HEK293T (cell line): ENCODE results near the gene ITPKC.

ENCODE experiments used
- CTCF ChIA-PET: fragments of 350-600 bp; formaldehyde crosslinking; extraction: SDS; loops from one replicate; lab custom pipeline; 2021; ENCODE audit warnings: antibody characterized with exemption, inconsistent platforms; lab: Yijun Ruan, JAX
- POLR2A ChIA-PET: fragments of 350-600 bp; formaldehyde crosslinking; extraction: SDS; loops from one replicate; lab custom pipeline; 2020; ENCODE audit warnings: antibody characterized with exemption, inconsistent platforms; lab: Yijun Ruan, JAX
- DNase-seq: peaks from one replicate; pipeline ENCODE4 v3.0.0; 2012; ENCODE audit warnings: mixed read lengths; ENCODE audit errors: extremely low spot score
- ARNT ChIP-seq: fragments of 450-650 bp; IDR thresholded peaks from 2 replicates; pipeline ENCODE4 v1.6.1; 2017; ENCODE audit warnings: mild to moderate bottlenecking
- BHLHE40 ChIP-seq: fragments of 450-650 bp; IDR thresholded peaks from 2 replicates; pipeline ENCODE4 v1.6.1; 2016; ENCODE audit warnings: mild to moderate bottlenecking, moderate library complexity, borderline replicate concordance
- CTBP1 ChIP-seq: fragments of 450-650 bp; IDR thresholded peaks from 2 replicates; pipeline ENCODE4 v1.6.1; 2016; ENCODE audit warnings: borderline replicate concordance
- ELF4 ChIP-seq: fragments of 450-650 bp; IDR thresholded peaks from 2 replicates; pipeline ENCODE4 v1.6.1; 2017; ENCODE audit warnings: antibody characterized with exemption
- FOXA1 ChIP-seq: fragments of 450-650 bp; IDR thresholded peaks from 2 replicates; pipeline ENCODE4 v1.6.1; 2016; ENCODE audit warnings: mild to moderate bottlenecking
- FOXK2 ChIP-seq: fragments of 450-650 bp; IDR thresholded peaks from 2 replicates; pipeline ENCODE4 v1.6.1; 2016; ENCODE audit warnings: mild to moderate bottlenecking
- FOXM1 ChIP-seq: fragments of 450-650 bp; IDR thresholded peaks from 2 replicates; pipeline ENCODE4 v1.6.1; 2017; ENCODE audit warnings: mild to moderate bottlenecking, borderline replicate concordance
- HDGF ChIP-seq: fragments of 450-650 bp; IDR thresholded peaks from 2 replicates; pipeline ENCODE4 v1.6.1; 2017; ENCODE audit warnings: antibody characterized with exemption, borderline replicate concordance
- L3MBTL2 ChIP-seq: fragments of 450-650 bp; conservative IDR thresholded peaks from 2 replicates; pipeline ENCODE4 v1.6.1; 2016; ENCODE audit warnings: mild to moderate bottlenecking
- LEF1 ChIP-seq: fragments of 450-650 bp; IDR thresholded peaks from 2 replicates; pipeline ENCODE4 v1.6.1; 2017; ENCODE audit warnings: mild to moderate bottlenecking, borderline replicate concordance
- NFRKB ChIP-seq: fragments of 450-650 bp; IDR thresholded peaks from 2 replicates; pipeline ENCODE4 v1.6.1; 2016; ENCODE audit warnings: mild to moderate bottlenecking, moderate library complexity
- PKNOX1 ChIP-seq: fragments of 450-650 bp; IDR thresholded peaks from 2 replicates; pipeline ENCODE4 v1.6.1; 2016
- SP1 ChIP-seq: fragments of 450-650 bp; IDR thresholded peaks from 2 replicates; pipeline ENCODE4 v1.6.1; 2017
- SUZ12 ChIP-seq: fragments of 450-650 bp; IDR thresholded peaks from 2 replicates; pipeline ENCODE4 v1.6.1; 2016; ENCODE audit warnings: mild to moderate bottlenecking
- TARDBP ChIP-seq: fragments of 450-650 bp; IDR thresholded peaks from 2 replicates; pipeline ENCODE4 v1.6.1; 2016
- ZNF384 ChIP-seq: fragments of 450-650 bp; IDR thresholded peaks from 2 replicates; pipeline ENCODE4 v1.6.1; 2016

The ITPKC gene

GRCh38 chr19:40705362-40705651 lies 11.6 kb upstream of the ITPKC start:
- DNase-seq = no peak
- POLR2A ChIA-PET = no interaction called here
- no peak for TF ChIP-seq FOXK2
- no peak for TF ChIP-seq SUZ12
- TF ChIP-seq FOXA1 = no peak
- no peak for TF ChIP-seq ZNF384
- TF ChIP-seq SP1 = no peak
- TF ChIP-seq BHLHE40 = no peak
- TF ChIP-seq HDGF = no peak
- TF ChIP-seq NFRKB = no peak
- no peak for TF ChIP-seq ARNT
- no peak for TF ChIP-seq TARDBP
- no peak for TF ChIP-seq CTBP1
- TF ChIP-seq LEF1 = no peak
- TF ChIP-seq L3MBTL2 = no peak
- TF ChIP-seq PKNOX1 = no peak
- CTCF ChIA-PET = no interaction called here

GRCh38 chr19:40705950-40706619 lies 10.8 kb upstream of the ITPKC start:
- ChIA-PET CTCF (no interaction called here), POLR2A (interaction anchor here (0.7 kb wide), 1 partner anchor 15 kb away, joined by 3 read pairs; no protein-coding TSS in a partner anchor)
- no peak for TF ChIP-seq CTBP1
- no peak for TF ChIP-seq ELF4
- TF ChIP-seq FOXK2 = no peak
- no peak for TF ChIP-seq LEF1
- no peak for TF ChIP-seq FOXA1
- TF ChIP-seq SUZ12 = no peak

GRCh38 chr19:40707615-40708014 lies 9.3 kb upstream of the ITPKC start:
- DNase-seq = no peak
- CTCF ChIA-PET = no interaction called here

More at GRCh38 chr19:40705950-40706619, 10.8 kb upstream of the ITPKC start:
- DNase-seq = no peak

GRCh38 chr19:40709817-40710216 lies 7.1 kb upstream of the ITPKC start:
- POLR2A ChIA-PET = no interaction called here
- no peak for DNase-seq
- TF ChIP-seq ELF4 (no peak), BHLHE40 (no peak), L3MBTL2 (no peak), CTBP1 (no peak), LEF1 (no peak), FOXA1 (no peak), ARNT (no peak), SUZ12 (no peak), ZNF384 (no peak), FOXM1 (no peak)
- CTCF ChIA-PET = no interaction called here

More at GRCh38 chr19:40707615-40708014, 9.3 kb upstream of the ITPKC start:
- POLR2A ChIA-PET = no interaction called here
- TF ChIP-seq BHLHE40 (no peak), ZNF384 (no peak), LEF1 (no peak), FOXA1 (no peak), FOXK2 (no peak), NFRKB (no peak), TARDBP (no peak), ARNT (no peak), L3MBTL2 (no peak), HDGF (no peak), FOXM1 (no peak), CTBP1 (no peak), SUZ12 (no peak), SP1 (no peak), PKNOX1 (no peak)

- TF ChIP-seq BHLHE40 = no peak
- POLR2A ChIA-PET = no interaction called here
- CTCF ChIA-PET = interaction anchor here (0.6 kb wide), 2 partner anchors 15 to 80 kb away, joined by 4 read pairs; no protein-coding TSS in a partner anchor
- DNase-seq = no peak
These were observed 3.0 kb upstream of the ITPKC start for GRCh38 chr19:40713939-40714338.

- ChIA-PET CTCF (interaction anchor here (0.6 kb wide), 1 partner anchor 14 kb away, joined by 4 read pairs; no protein-coding TSS in a partner anchor), POLR2A (no interaction called here)
- TF ChIP-seq PKNOX1 (peak; percentile 99), LEF1 (no peak)
- DNase-seq = peak; percentile 92
These were observed 2.2 kb upstream of the ITPKC start for GRCh38 chr19:40714441-40715299.
